ENCODE results near the gene LAMP2.
A peak's percentile ranks its signal among the peaks of the same experiment; 100 is the strongest.

Gene LAMP2

DNA sequence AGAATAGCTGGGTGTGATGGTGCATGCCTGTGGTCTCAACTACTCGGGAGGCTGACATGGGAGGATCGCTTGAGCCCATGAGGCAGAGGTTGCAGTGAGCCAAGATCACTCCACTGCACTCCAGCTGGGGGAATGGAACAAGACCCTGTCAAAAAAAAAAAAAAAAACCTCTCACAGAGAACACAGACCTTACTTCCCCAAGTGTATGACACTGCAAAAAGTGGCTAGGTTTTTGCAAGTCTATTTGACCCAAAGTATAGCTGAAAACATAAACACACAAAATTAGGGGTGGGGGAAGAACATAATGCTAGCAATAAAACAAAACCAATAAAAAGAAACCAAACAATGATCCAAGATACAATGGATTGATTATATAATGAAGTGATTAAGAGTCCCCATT is 6.7 kb downstream of the LAMP2 start:
- no peak for TF ChIP-seq CTCF (IDR thresholded peaks at IDR 0.05; ENCODE audit: low read depth, low read length)
- no peak for DNase-seq (ENCODE audit: low read depth, low spot score)
- in situ Hi-C loops (cut with HindIII; ENCODE audit: low sequenced_read_pairs) = no loop called here
- no peak overlapping the region for H3K4me3 ChIP-seq (ENCODE audit: low read depth, low read length)

- no peak overlapping the region for H3K4me3 ChIP-seq (ENCODE audit: low read depth, low read length)
- in situ Hi-C loops (cut with HindIII; ENCODE audit: low sequenced_read_pairs) = no loop called here
- no peak for DNase-seq (ENCODE audit: low read depth, low spot score)
- TF ChIP-seq CTCF (IDR thresholded peaks at IDR 0.05; ENCODE audit: low read depth, low read length) = no peak
Measured at GRCh38 chrX:120459309-120459708, 9.8 kb downstream of the LAMP2 start.

- DNase-seq (ENCODE audit: low read depth, low spot score) = peak; percentile 84
- H3K4me3 ChIP-seq (ENCODE audit: low read depth, low read length) = no peak overlapping the region
- TF ChIP-seq CTCF (IDR thresholded peaks at IDR 0.05; ENCODE audit: low read depth, low read length) = no peak
- in situ Hi-C loops (cut with HindIII; ENCODE audit: low sequenced_read_pairs) = no loop called here
Measured at GRCh38 chrX:120457766-120458180, 11.3 kb downstream of the LAMP2 start.

GRCh38 chrX:120456973-120457372 is 12.1 kb downstream of the LAMP2 start:
- DNase-seq (ENCODE audit: low read depth, low spot score) = peak; percentile 47
- in situ Hi-C loops (cut with HindIII; ENCODE audit: low sequenced_read_pairs) = no loop called here
- TF ChIP-seq CTCF (IDR thresholded peaks at IDR 0.05; ENCODE audit: low read depth, low read length) = no peak
- H3K4me3 ChIP-seq (ENCODE audit: low read depth, low read length) = no peak overlapping the region

GRCh38 chrX:120453985-120454384 is 15.1 kb downstream of the LAMP2 start:
- DNase-seq (ENCODE audit: low read depth, low spot score) = no peak
- H3K4me3 ChIP-seq (ENCODE audit: low read depth, low read length) = no peak overlapping the region
- TF ChIP-seq CTCF (IDR thresholded peaks at IDR 0.05; ENCODE audit: low read depth, low read length) = no peak
- in situ Hi-C loops (cut with HindIII; ENCODE audit: low sequenced_read_pairs) = no loop called here

- in situ Hi-C loops (cut with HindIII; ENCODE audit: low sequenced_read_pairs) = no loop called here
- TF ChIP-seq CTCF (IDR thresholded peaks at IDR 0.05; ENCODE audit: low read depth, low read length) = peak; percentile 56
- H3K4me3 ChIP-seq (ENCODE audit: low read depth, low read length) = no peak overlapping the region
- DNase-seq (ENCODE audit: low read depth, low spot score) = peak; percentile 47
Measured at GRCh38 chrX:120452131-120452530, 17.0 kb downstream of the LAMP2 start.

DNA sequence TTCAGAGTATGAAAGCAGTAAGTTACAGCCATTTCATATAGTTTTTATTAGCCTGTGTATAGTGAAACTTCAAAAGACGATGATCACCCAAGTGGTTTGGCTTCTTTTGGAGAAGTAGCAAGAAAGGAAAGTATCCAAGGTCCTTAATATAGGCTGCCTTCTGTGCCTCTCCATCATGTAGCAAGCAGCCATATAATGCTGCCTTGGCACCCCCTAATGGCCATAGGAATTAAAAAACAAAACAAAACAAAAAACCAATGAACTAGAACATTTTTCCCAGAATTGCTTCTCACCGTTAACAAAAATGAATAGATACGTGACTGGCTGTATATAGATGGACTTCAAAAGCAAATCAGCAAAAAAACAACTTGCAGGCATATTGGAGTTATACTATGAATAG is 18.9 kb downstream of the LAMP2 start:
- in situ Hi-C loops (cut with HindIII; ENCODE audit: low sequenced_read_pairs) = no loop called here
- DNase-seq (ENCODE audit: low read depth, low spot score) = no peak
- TF ChIP-seq CTCF (IDR thresholded peaks at IDR 0.05; ENCODE audit: low read depth, low read length) = peak; percentile 17

More for the DNA sequence above, 18.9 kb downstream of the LAMP2 start:
- no peak overlapping the region for H3K4me3 ChIP-seq (ENCODE audit: low read depth, low read length)

All from astrocyte of the spinal cord (primary cell).